ENCODE measurements around the gene CAMK2G.

DNA sequence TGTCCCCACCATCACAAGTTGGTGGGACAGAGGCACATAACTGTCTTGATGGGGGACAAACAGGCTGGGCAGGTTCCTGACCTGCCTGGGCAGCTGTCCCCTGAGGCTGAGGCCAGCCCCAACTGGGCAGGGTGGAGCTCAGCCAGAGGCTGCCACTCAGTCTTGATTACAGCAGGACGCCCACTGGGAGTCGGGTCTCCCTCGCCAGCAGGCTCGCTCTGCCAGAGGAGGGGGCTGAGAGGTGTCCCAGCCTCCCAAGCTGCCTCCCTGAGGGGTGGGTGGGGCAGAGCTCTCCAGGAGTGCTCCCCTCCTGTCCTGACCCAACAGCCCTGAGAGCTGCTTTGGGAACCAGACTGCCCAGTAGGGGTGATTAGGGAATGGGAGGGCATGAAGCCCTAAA lies 1.8 kb upstream of the CAMK2G start:
- no peak for TF ChIP-seq EZH2 (IDR thresholded peaks at IDR 0.05; ENCODE audit: insufficient read depth, poor library complexity, severe bottlenecking)
- TF ChIP-seq EZH2phosphoT487 (IDR thresholded peaks at IDR 0.05; ENCODE audit: insufficient read depth, low read depth): no peak
